BE2C (cell line): ENCODE measurements around the gene BRSK2.
"Not testable (repeated sequence)": the region's sequence is repeated elsewhere in the genome, so short reads cannot be mapped to it uniquely, and the experiment has no call there.

Experiments
- DNase-seq: peaks from one replicate; pipeline ENCODE4 v3.0.0-alpha.2; 2020
- H3K27me3 ChIP-seq: fragments of 250-450 bp; sonication (Bioruptor Pico); 2 replicates; pipeline ENCODE4 v1.5.1; 2020; ENCODE audit warnings: mild to moderate bottlenecking
- H3K36me3 ChIP-seq: fragments of 250-450 bp; sonication (Bioruptor Pico); 2 replicates; pipeline ENCODE4 v1.5.1; 2020; ENCODE audit warnings: mild to moderate bottlenecking
- H3K4me1 ChIP-seq: fragments of 250-450 bp; sonication (Bioruptor Pico); 2 replicates; pipeline ENCODE4 v1.5.1; 2020
- H3K4me3 ChIP-seq: 2 replicates; pipeline ENCODE4 v1.5.1; 2011; ENCODE audit warnings: low read depth, low read length
- H3K9me3 ChIP-seq: fragments of 250-450 bp; sonication (Bioruptor Pico); 2 replicates; pipeline ENCODE4 v1.5.1; 2020
- CTCF ChIP-seq: IDR thresholded peaks from 2 replicates; pipeline ENCODE4 v1.5.1; 2012; ENCODE audit warnings: mild to moderate bottlenecking, low read depth, low read length

Gene BRSK2

GRCh38 chr11:1509626-1510255, 120.0 kb downstream of the BRSK2 start:
- no peaks in the 10 kb centered on the region for H3K4me1 ChIP-seq
- H3K9me3 ChIP-seq, result no peaks in the 10 kb centered on the region
- TF ChIP-seq CTCF, result no peak
- no peaks in the 10 kb centered on the region for H3K27me3 ChIP-seq
- DNase-seq, result no peak
- H3K36me3 ChIP-seq, result no peaks in the 10 kb centered on the region
- no peak overlapping the region for H3K4me3 ChIP-seq

- not testable (repeated sequence) for DNase-seq, H3K36me3 ChIP-seq, H3K4me3 ChIP-seq, H3K9me3 ChIP-seq, H3K4me1 ChIP-seq, H3K27me3 ChIP-seq
Observed at GRCh38 chr11:1510351-1510750, 120.6 kb downstream of the BRSK2 start.

- Histone ChIP-seq H3K36me3 (no peaks in the 10 kb centered on the region), H3K4me1 (no peaks in the 10 kb centered on the region), H3K4me3 (no peak overlapping the region), H3K9me3 (no peaks in the 10 kb centered on the region), H3K27me3 (no peaks in the 10 kb centered on the region)
- DNase-seq, result no peak
- TF ChIP-seq CTCF, result no peak
Observed at GRCh38 chr11:1510928-1511327, 121.2 kb downstream of the BRSK2 start.

GRCh38 chr11:1511937-1512496, 122.3 kb downstream of the BRSK2 start:
- TF ChIP-seq CTCF, result no peak
- H3K27me3 ChIP-seq, result no peaks in the 10 kb centered on the region

More at GRCh38 chr11:1511937-1512496, 122.3 kb downstream of the BRSK2 start:
- Histone ChIP-seq H3K9me3 (no peaks in the 10 kb centered on the region), H3K4me1 (no peaks in the 10 kb centered on the region), H3K36me3 (no peaks in the 10 kb centered on the region), H3K4me3 (no peak overlapping the region)
- DNase-seq, result no peak
